Activated CD4-positive, alpha-beta T cell treated with anti-CD3 and anti-CD28 coated beads, Interleukin-2, amount 50 U/mL, for 48 hours (primary cell): Measurements from ENCODE around the gene ROS1.
"Not testable (repeated sequence)": the region's sequence is repeated elsewhere in the genome, so short reads cannot be mapped to it uniquely, and the experiment has no call there.

Source experiments
- DNase-seq, 2 experiments: peaks; one replicate each; pipeline ENCODE4 v3.0.0-alpha.2; 2020

Gene ROS1

GRCh38 chr6:117375446-117375845, 50.3 kb downstream of the ROS1 start:
- no peak for DNase-seq

GRCh38 chr6:117373211-117373813, 52.4 kb downstream of the ROS1 start:
- no peak for DNase-seq

- DNase-seq, result not testable (repeated sequence)
Measured at GRCh38 chr6:117372289-117372688, 53.5 kb downstream of the ROS1 start.

GRCh38 chr6:117371492-117371891, 54.2 kb downstream of the ROS1 start:
- no peak for DNase-seq

GRCh38 chr6:117359581-117359980, 66.2 kb downstream of the ROS1 start:
- DNase-seq, result no peak

GRCh38 chr6:117354671-117355070, 71.1 kb downstream of the ROS1 start:
- no peak for DNase-seq

GRCh38 chr6:117352466-117353081, 73.2 kb downstream of the ROS1 start:
- DNase-seq, result no peak

- DNase-seq, result no peak
Measured at GRCh38 chr6:117351521-117351920, 74.2 kb downstream of the ROS1 start.

GRCh38 chr6:117346142-117346930, 79.4 kb downstream of the ROS1 start:
- DNase-seq, result no peak

GRCh38 chr6:117345292-117345610, 80.5 kb downstream of the ROS1 start:
- no peak for DNase-seq

GRCh38 chr6:117344444-117345291, 81.1 kb downstream of the ROS1 start:
- DNase-seq, result no peak

GRCh38 chr6:117338567-117338966, 87.2 kb downstream of the ROS1 start:
- no peak for DNase-seq

GRCh38 chr6:117329926-117330325, 95.8 kb downstream of the ROS1 start:
- no peak for DNase-seq

- no peak for DNase-seq
Measured at GRCh38 chr6:117328500-117328899, 97.2 kb downstream of the ROS1 start.

GRCh38 chr6:117328005-117328389, 97.7 kb downstream of the ROS1 start:
- no peak for DNase-seq

- DNase-seq, result no peak
Measured at GRCh38 chr6:117327149-117328004, 98.4 kb downstream of the ROS1 start.

GRCh38 chr6:117326396-117326795, 99.3 kb downstream of the ROS1 start:
- DNase-seq, result no peak

- no peak for DNase-seq
Measured at GRCh38 chr6:117317261-117317660, 108.5 kb downstream of the ROS1 start.

- no peak for DNase-seq
Measured at GRCh38 chr6:117311726-117312125, 114.0 kb downstream of the ROS1 start.

GRCh38 chr6:117311310-117311709, 114.4 kb downstream of the ROS1 start:
- DNase-seq, result no peak

GRCh38 chr6:117309611-117310010, 116.1 kb downstream of the ROS1 start:
- no peak for DNase-seq

- no peak for DNase-seq
Measured at GRCh38 chr6:117309069-117309468, 116.7 kb downstream of the ROS1 start.
